Loucy (cell line): Measurements from ENCODE around the gene FAM181A.

Experiments
- CTCF ChIP-seq: fragments of 200-600 bp; sonication (generic); conservative IDR thresholded peaks from 2 replicates; pipeline ENCODE4 v1.5.1; 2014; ENCODE audit warnings: mild to moderate bottlenecking, antibody characterized with exemption, low read length
- EZH2phosphoT487 ChIP-seq: fragments of 200-600 bp; IDR thresholded peaks from 2 replicates; pipeline ENCODE4 v1.6.1; 2018; ENCODE audit warnings: antibody characterized with exemption, mild to moderate bottlenecking, moderate library complexity, borderline replicate concordance

GRCh38 chr14:93951635-93952540 is 24.7 kb downstream of the FAM181A start:
- TF ChIP-seq EZH2phosphoT487 (no peak), CTCF (no peak)
